ENCODE results near the gene MS4A6E. TPM values are rescaled to one million over a fixed set of nuclear protein-coding genes. Genes with fewer than 3 reads are reported as not detected.

The MS4A6E gene
- polyA plus RNA-seq, 1 of the 3 experiments (the other 2 are of a cell fraction), result not detected

DNA sequence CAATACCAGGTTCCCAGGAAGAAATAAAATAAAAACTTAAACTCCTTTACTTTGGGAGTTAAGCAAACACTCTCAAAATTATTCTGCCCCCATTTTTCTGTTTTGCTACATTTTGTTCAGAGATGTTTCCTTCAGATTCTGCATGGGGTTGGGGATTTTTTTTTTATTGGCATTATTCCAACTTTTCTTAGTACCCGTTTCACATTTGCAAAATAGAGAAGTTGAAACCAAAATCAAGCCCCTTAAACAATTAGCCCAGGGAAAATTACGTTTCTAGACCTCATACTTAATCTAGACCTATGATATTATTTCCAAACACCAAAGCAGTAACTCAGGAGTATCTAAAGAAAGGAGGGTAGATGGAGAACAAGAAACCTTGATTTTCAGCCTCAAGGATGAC is 30.7 kb downstream of the MS4A6E start:
- Histone ChIP-seq H3K9ac (no peak overlapping the region), H2AFZ (ENCODE audit: low read depth) (no peak overlapping the region), H3K9me3 (no peaks in the 10 kb centered on the region), H3K27me3 (ENCODE audit: insufficient read depth) (no peaks in the 10 kb centered on the region), H3K27ac (ENCODE audit: low read depth in 2 of 2, low read length in 1 of 2) (no peak overlapping the region), H3K4me3 (ENCODE audit: low read depth in 2 of 2, low read length in 1 of 2) (no peak overlapping the region), H3F3A (replicated peaks; ENCODE audit: insufficient read depth) (no peaks in the 10 kb centered on the region), H3K4me2 (no peak overlapping the region), H3K36me3 (replicated peaks in 1 of 2; ENCODE audit: control insufficient read depth in 1 of 2, insufficient read depth in 2 of 2, low read length in 1 of 2) (no peaks in the 10 kb centered on the region), H4K20me1 (ENCODE audit: insufficient read depth) (no peaks in the 10 kb centered on the region), H3K4me1 (ENCODE audit: control insufficient read depth in 1 of 2, insufficient read depth in 2 of 2, low read depth in 1 of 2, low read length in 1 of 2) (no peaks in the 10 kb centered on the region), H3K9me2 (no peaks in the 10 kb centered on the region), H3K79me2 (ENCODE audit: insufficient read depth) (no peaks in the 10 kb centered on the region)
- no peak for DNase-seq
- TF ChIP-seq PBX3 (IDR thresholded peaks at IDR 0.05) (no peak), RCOR1 (IDR thresholded peaks at IDR 0.05; ENCODE audit: low read length) (no peak), EZH2phosphoT487 (IDR thresholded peaks at IDR 0.05; ENCODE audit: borderline replicate concordance, low read depth) (no peak), SMC3 (IDR thresholded peaks at IDR 0.05; ENCODE audit: low read depth, low read length) (no peak), NRF1 (IDR thresholded peaks at IDR 0.05; ENCODE audit: low read depth, low read length) (no peak), SIN3A (IDR thresholded peaks at IDR 0.05; ENCODE audit: borderline replicate concordance, low read depth, low read length) (no peak), CHD2 (IDR thresholded peaks at IDR 0.05; ENCODE audit: low read length, partially characterized antibody) (no peak), FOXM1 (IDR thresholded peaks at IDR 0.05; ENCODE audit: low read depth) (no peak), EP300 (IDR thresholded peaks at IDR 0.05; ENCODE audit: borderline replicate concordance in 1 of 2, low read depth in 1 of 2, low read length in 1 of 2) (no peak), JUND (IDR thresholded peaks at IDR 0.05) (no peak), RXRA (IDR thresholded peaks at IDR 0.05; ENCODE audit: borderline replicate concordance, low read depth) (no peak), ZBTB33 (IDR thresholded peaks at IDR 0.05; ENCODE audit: borderline replicate concordance, low read depth) (no peak), CTCF (IDR thresholded peaks at IDR 0.05) (no peak)
- WGBS (ENCODE audit: low lambda C conversion rate), result 1% methylated on average over 2 of the region's 2 CpGs
- ChIA-PET CTCF (no interaction called here), POLR2A (no interaction called here)

DNA sequence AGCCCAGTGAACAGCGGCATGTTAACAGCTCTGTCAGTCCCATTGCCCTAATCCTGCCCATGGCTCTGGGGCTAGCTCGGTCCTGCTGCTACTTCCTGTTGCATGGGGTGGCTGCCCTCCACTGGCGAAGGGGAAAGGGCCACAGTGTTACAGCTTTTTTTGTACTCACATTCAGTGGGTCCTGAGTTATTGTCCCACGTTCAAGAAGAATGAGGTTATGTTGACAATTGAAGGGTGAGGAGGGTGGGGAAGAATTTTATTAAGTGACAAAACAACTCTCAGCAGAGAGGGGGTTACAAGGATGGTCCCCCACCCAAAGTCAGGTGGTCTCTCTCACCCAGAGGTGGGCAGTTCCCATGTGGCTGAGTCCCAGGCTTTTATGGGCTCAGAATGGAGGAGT is 33.6 kb downstream of the MS4A6E start:
- no peak overlapping the region for H3K4me3 ChIP-seq (ENCODE audit: low read depth in 2 of 2, low read length in 1 of 2)
- no peak overlapping the region for H3K27ac ChIP-seq (ENCODE audit: low read depth in 2 of 2, low read length in 1 of 2)
- no peak overlapping the region for H2AFZ ChIP-seq (ENCODE audit: low read depth)
- peaks cover 7% of the 10 kb centered on the region for H3K27me3 ChIP-seq (ENCODE audit: insufficient read depth)
- ChIA-PET CTCF (no interaction called here), POLR2A (no interaction called here)
- TF ChIP-seq PBX3 (IDR thresholded peaks at IDR 0.05) (no peak), RAD21 (IDR thresholded peaks at IDR 0.05; ENCODE audit: low read length) (no peak), RCOR1 (IDR thresholded peaks at IDR 0.05; ENCODE audit: low read length) (no peak), NFIC (IDR thresholded peaks at IDR 0.05; ENCODE audit: borderline replicate concordance) (no peak), USF2 (IDR thresholded peaks at IDR 0.05; ENCODE audit: borderline replicate concordance, low read depth, low read length) (no peak), FOXM1 (IDR thresholded peaks at IDR 0.05; ENCODE audit: low read depth) (no peak), JUND (IDR thresholded peaks at IDR 0.05) (no peak), YY1 (IDR thresholded peaks at IDR 0.05; ENCODE audit: low read depth) (no peak)
- TF ChIP-seq, protein P1, sequence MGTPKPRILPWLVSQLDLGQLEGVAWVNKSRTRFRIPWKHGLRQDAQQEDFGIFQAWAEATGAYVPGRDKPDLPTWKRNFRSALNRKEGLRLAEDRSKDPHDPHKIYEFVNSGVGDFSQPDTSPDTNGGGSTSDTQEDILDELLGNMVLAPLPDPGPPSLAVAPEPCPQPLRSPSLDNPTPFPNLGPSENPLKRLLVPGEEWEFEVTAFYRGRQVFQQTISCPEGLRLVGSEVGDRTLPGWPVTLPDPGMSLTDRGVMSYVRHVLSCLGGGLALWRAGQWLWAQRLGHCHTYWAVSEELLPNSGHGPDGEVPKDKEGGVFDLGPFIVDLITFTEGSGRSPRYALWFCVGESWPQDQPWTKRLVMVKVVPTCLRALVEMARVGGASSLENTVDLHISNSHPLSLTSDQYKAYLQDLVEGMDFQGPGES (IDR thresholded peaks at IDR 0.05; ENCODE audit: low read depth, low read length), result no peak
- no peaks in the 10 kb centered on the region for H3K79me2 ChIP-seq (ENCODE audit: insufficient read depth)
- no peaks in the 10 kb centered on the region for H3F3A ChIP-seq (replicated peaks; ENCODE audit: insufficient read depth)
- no peaks in the 10 kb centered on the region for H3K4me1 ChIP-seq (ENCODE audit: control insufficient read depth in 1 of 2, insufficient read depth in 2 of 2, low read depth in 1 of 2, low read length in 1 of 2)
- DNase-seq, result no peak
- H3K9me3 ChIP-seq, result no peaks in the 10 kb centered on the region
- H4K20me1 ChIP-seq (ENCODE audit: insufficient read depth), result no peaks in the 10 kb centered on the region
- no peak overlapping the region for H3K4me2 ChIP-seq
- no peaks in the 10 kb centered on the region for H3K36me3 ChIP-seq (replicated peaks in 1 of 2; ENCODE audit: control insufficient read depth in 1 of 2, insufficient read depth in 2 of 2, low read length in 1 of 2)
- WGBS (ENCODE audit: low lambda C conversion rate), result 14% methylated on average over 4 of the region's 4 CpGs
- no peak overlapping the region for H3K9ac ChIP-seq
- H3K9me2 ChIP-seq, result no peaks in the 10 kb centered on the region
